OCI-LY3 (cell line): ENCODE results near the gene WDR19.

Experiments
- EZH2phosphoT487 ChIP-seq: fragments of 200-600 bp; shearing (Covaris generic); IDR thresholded peaks from 2 replicates; pipeline ENCODE4 v1.6.1; 2018; ENCODE audit warnings: antibody characterized with exemption, mixed run types, low read depth
- TF ChIP-seq, protein P1 (sequence below): fragments of 200-600, 300-600 bp; sonication (generic); IDR thresholded peaks from 2 replicates; pipeline ENCODE4 v1.5.1; 2014; ENCODE audit warnings: antibody characterized with exemption, low read length, low read depth

DNA sequence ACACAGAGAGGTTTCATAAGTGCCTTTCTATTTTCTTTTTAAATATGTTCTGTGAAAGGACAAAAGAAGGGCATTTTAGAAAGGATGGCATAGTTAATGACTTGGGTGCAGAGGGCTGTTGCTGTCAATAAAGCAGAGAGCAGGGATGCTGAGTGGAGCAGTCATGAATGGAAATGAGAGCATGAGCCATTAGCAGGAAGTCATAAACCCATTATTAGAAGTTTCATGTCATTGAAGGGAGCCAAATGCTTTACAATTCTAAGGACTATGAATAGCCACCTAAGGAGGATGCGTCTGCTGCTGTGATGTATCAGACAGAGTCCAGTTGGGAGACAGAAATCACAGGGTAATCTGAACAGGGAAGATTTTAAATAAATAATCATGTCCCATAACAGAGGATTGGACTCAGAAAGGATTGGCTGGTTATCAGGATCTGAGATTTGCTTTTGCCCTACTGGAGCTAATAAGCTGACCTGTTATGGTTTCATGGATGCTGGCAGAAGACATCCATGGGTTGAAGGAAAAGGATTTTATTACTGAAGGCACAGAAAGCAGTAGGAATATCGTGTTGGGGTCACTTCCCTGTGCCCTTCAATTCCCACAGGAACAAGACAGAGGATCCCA lies 47.5 kb upstream of the WDR19 start:
- TF ChIP-seq, protein P1, sequence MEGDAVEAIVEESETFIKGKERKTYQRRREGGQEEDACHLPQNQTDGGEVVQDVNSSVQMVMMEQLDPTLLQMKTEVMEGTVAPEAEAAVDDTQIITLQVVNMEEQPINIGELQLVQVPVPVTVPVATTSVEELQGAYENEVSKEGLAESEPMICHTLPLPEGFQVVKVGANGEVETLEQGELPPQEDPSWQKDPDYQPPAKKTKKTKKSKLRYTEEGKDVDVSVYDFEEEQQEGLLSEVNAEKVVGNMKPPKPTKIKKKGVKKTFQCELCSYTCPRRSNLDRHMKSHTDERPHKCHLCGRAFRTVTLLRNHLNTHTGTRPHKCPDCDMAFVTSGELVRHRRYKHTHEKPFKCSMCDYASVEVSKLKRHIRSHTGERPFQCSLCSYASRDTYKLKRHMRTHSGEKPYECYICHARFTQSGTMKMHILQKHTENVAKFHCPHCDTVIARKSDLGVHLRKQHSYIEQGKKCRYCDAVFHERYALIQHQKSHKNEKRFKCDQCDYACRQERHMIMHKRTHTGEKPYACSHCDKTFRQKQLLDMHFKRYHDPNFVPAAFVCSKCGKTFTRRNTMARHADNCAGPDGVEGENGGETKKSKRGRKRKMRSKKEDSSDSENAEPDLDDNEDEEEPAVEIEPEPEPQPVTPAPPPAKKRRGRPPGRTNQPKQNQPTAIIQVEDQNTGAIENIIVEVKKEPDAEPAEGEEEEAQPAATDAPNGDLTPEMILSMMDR = no peak
- TF ChIP-seq EZH2phosphoT487 = no peak
